ENCODE data around the gene LRRC8E. TPM values are rescaled to one million over a fixed set of nuclear protein-coding genes. Genes with fewer than 3 reads are reported as not detected.

LRRC8E gene
- total and polyA plus RNA-seq, 2 of the 8 experiments (the other 6 are each of a cell fraction or from before 2014, with no cell fraction given), result 2.7 to 2.9 TPM

DNA sequence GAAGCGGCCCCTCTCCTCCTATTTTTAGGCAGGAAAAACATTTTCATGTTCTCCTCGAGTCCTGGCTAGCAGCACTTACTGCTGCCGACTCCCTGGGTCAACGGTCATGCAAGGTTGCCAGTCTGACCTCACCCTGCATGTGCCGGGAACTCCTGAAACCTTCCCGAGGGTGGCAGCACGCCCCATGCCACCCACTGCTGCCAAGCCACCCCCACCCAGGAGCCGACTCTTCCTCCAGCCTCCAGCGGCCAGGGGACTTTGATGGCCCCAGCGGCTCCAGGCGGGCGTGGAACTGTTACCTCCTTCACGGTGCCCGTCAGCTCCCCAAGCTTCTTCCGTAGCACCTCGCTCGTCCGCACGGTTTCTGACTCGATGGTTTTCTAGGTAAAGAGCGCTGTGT lies 46.5 kb downstream of the LRRC8E start:
- Histone ChIP-seq H3K27ac (ENCODE audit: low read depth, low read length) (no peak overlapping the region), H2AFZ (ENCODE audit: low read length) (no peak overlapping the region), H3K56ac (replicated peaks; ENCODE audit: insufficient read length, low read depth, low read length) (no peak overlapping the region), H4K91ac (replicated peaks; ENCODE audit: insufficient read length, low read length) (no peak overlapping the region), H3K4me1 (replicated peaks in 1 of 4; ENCODE audit: control insufficient read depth in 3 of 4, insufficient read depth in 4 of 4, low read length in 3 of 4) (no peaks in the 10 kb centered on the region), H2BK20ac (ENCODE audit: low read length) (no peak overlapping the region), H3K18ac (ENCODE audit: extremely low read depth, low read length) (no peak overlapping the region), H3K4me3 (ENCODE audit: extremely low read depth in 1 of 4, insufficient read depth in 2 of 4, low read depth in 3 of 4, low read length in 4 of 4) (no peak overlapping the region), H3K79me1 (ENCODE audit: low read depth, low read length) (no peaks in the 10 kb centered on the region), H2AK5ac (ENCODE audit: low read depth, low read length) (no peak overlapping the region), H3K23me2 (ENCODE audit: low read depth, low read length) (no peaks in the 10 kb centered on the region), H4K8ac (ENCODE audit: extremely low read depth, insufficient read depth, low read length) (no peak overlapping the region), H3K36me3 (ENCODE audit: control insufficient read depth in 2 of 4, insufficient read depth in 4 of 4, low read length in 3 of 4) (peaks cover 28 to 86% (median 59%) of the 10 kb centered on the region in 4 experiments), H4K5ac (ENCODE audit: insufficient read length, low read depth, low read length) (no peak overlapping the region), H2BK12ac (ENCODE audit: low read depth, low read length) (no peak overlapping the region), H4K20me1 (replicated peaks in 1 of 2; ENCODE audit: control insufficient read depth in 1 of 2, insufficient read depth in 2 of 2, low read length in 2 of 2) (peaks cover 2 to 7% of the 10 kb centered on the region in 2 experiments), H2BK120ac (replicated peaks; ENCODE audit: low read depth, low read length) (no peak overlapping the region), H2BK15ac (ENCODE audit: low read length) (no peak overlapping the region), H3K27me3 (replicated peaks in 1 of 4; ENCODE audit: control insufficient read depth in 3 of 4, extremely low read depth in 1 of 4, insufficient read depth in 3 of 4, low read length in 3 of 4) (no peaks in the 10 kb centered on the region), H3K9ac (replicated peaks in 1 of 4; ENCODE audit: extremely low read depth in 1 of 4, low read depth in 3 of 4, low read length in 3 of 4) (no peak overlapping the region), H3K23ac (ENCODE audit: insufficient read length) (no peak overlapping the region), H3K4ac (replicated peaks; ENCODE audit: insufficient read length, low read depth, low read length) (no peak overlapping the region), H2BK5ac (ENCODE audit: low read depth, low read length) (no peak overlapping the region), H3K9me3 (ENCODE audit: insufficient read depth in 2 of 2, low read depth in 1 of 2, low read length in 1 of 2) (no peaks in the 10 kb centered on the region), H3K4me2 (ENCODE audit: insufficient read depth in 1 of 2, low read depth in 2 of 2, low read length in 2 of 2) (no peak overlapping the region), H3K79me2 (ENCODE audit: control insufficient read depth in 1 of 2, insufficient read depth in 2 of 2, low read length in 2 of 2) (peaks cover 0 to 2% of the 10 kb centered on the region in 2 experiments; a peak in 1 of 4 replicates), H3K14ac (ENCODE audit: insufficient read length) (no peak overlapping the region)
- DNase-seq (ENCODE audit: low read depth in 1 of 2, low spot score in 2 of 2) (no peak), FAIRE-seq (no peak)
- WGBS, 2 experiments (ENCODE audit: extremely low coverage in 1 of 2, insufficient coverage in 1 of 2, insufficient read length in 1 of 2, insufficient replicate concordance in 2 of 2, low coverage in 1 of 2, low lambda C conversion rate in 2 of 2, missing lambda C conversion rate in 1 of 2), result 89% methylated on average over 21 of the region's 21 CpGs; no CpG with 5 or more reads in 1 of the 2 experiments
- POLR2A ChIA-PET (ENCODE audit: partially characterized antibody), result interaction anchor here (10.4 kb wide), 1 partner anchor 7 kb away, joined by 205 read pairs; the partner anchor contains the start of gene TIMM44
- CTCF ChIA-PET (ENCODE audit: partially characterized antibody), result interaction anchor here (0.6 to 2.3 kb wide), 4 partner anchors 9 to 109 kb away, joined by 3 to 14 read pairs (median 4); partner anchors contain the start of gene TIMM44
- TF ChIP-seq BRCA1 (IDR thresholded peaks at IDR 0.05; ENCODE audit: low read depth, low read length), result no peak
- TF ChIP-seq BACH1 (IDR thresholded peaks at IDR 0.05; ENCODE audit: low read length), result no peak
- TF ChIP-seq SIRT6 (IDR thresholded peaks at IDR 0.05; ENCODE audit: low read length), result no peak
- no peak for TF ChIP-seq GABPA (IDR thresholded peaks at IDR 0.05; ENCODE audit: borderline replicate concordance, insufficient read depth, low read length)
- no peak for TF ChIP-seq ZNF274 (IDR thresholded peaks at IDR 0.05; ENCODE audit: borderline replicate concordance, extremely low read depth, low read length)
- TF ChIP-seq EGR1 (IDR thresholded peaks at IDR 0.05; ENCODE audit: borderline replicate concordance, low read depth, low read length), result no peak
- no peak for TF ChIP-seq EZH2 (IDR thresholded peaks at IDR 0.05; ENCODE audit: low read depth, low read length, severe bottlenecking)
- no peak for TF ChIP-seq SP1 (IDR thresholded peaks at IDR 0.05; ENCODE audit: low read depth, low read length)
- TF ChIP-seq KDM1A (IDR thresholded peaks at IDR 0.05; ENCODE audit: borderline replicate concordance, low read length), result no peak
- TF ChIP-seq CHD1 (IDR thresholded peaks at IDR 0.05; ENCODE audit: low read depth, low read length), result no peak
- TF ChIP-seq SUZ12 (IDR thresholded peaks at IDR 0.05; ENCODE audit: low read length), result no peak
- TF ChIP-seq HDAC2 (IDR thresholded peaks at IDR 0.05; ENCODE audit: borderline replicate concordance in 1 of 2, low read depth in 2 of 2, low read length in 2 of 2), result no peak
- TF ChIP-seq, protein P1, sequence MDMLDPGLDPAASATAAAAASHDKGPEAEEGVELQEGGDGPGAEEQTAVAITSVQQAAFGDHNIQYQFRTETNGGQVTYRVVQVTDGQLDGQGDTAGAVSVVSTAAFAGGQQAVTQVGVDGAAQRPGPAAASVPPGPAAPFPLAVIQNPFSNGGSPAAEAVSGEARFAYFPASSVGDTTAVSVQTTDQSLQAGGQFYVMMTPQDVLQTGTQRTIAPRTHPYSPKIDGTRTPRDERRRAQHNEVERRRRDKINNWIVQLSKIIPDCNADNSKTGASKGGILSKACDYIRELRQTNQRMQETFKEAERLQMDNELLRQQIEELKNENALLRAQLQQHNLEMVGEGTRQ (IDR thresholded peaks at IDR 0.05; ENCODE audit: low read length), result no peak
- TF ChIP-seq TCF12 (IDR thresholded peaks at IDR 0.05; ENCODE audit: low read depth, low read length), result no peak

All from H1 (cell line).